ENCODE data around the gene RNF14. TPM values are rescaled to one million over a fixed set of nuclear protein-coding genes. Genes with fewer than 3 reads are reported as not detected.

The RNF14 gene
- total RNA-seq, 1 experiment from 2014 or later: 20.5 TPM

DNA sequence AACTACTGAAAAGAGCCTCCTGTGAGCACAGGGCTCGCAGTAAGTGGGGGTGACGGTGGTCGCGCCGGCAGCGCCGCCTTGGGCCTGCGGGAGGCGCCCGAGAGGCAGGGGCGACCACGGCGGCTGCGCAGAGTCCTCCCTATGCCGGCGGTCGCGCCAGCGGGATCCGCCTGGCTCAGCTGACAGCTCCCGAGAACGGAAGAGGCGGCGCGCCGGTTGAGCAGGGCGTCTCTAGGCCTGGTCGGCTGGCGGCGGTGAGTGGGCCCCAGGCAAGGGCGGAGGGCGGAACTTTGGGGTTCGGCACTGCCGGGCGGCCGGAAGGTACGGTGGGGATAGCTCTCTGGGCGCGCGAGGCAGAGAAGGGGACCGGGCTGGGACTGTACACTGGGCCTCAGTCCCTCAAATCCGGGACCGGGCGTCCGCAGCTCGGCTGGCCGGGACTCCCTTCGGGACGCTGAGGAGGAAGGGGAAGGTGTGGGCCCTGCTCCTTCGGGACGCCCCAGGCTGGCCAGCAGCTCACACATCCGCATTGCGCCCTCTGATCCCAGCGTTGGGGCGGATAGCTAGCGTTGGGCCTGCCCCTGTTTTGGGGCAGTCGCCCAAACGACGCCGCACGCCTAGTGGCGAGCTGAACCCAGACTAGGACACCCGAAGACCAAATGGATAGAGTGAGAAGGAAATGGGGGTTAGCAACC lies at the start of gene RNF14 (continued):
- TF ChIP-seq, protein P1, sequence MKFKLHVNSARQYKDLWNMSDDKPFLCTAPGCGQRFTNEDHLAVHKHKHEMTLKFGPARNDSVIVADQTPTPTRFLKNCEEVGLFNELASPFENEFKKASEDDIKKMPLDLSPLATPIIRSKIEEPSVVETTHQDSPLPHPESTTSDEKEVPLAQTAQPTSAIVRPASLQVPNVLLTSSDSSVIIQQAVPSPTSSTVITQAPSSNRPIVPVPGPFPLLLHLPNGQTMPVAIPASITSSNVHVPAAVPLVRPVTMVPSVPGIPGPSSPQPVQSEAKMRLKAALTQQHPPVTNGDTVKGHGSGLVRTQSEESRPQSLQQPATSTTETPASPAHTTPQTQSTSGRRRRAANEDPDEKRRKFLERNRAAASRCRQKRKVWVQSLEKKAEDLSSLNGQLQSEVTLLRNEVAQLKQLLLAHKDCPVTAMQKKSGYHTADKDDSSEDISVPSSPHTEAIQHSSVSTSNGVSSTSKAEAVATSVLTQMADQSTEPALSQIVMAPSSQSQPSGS (CRISPR knock-in tag; IDR thresholded peaks at IDR 0.05; ENCODE audit: borderline replicate concordance, low read depth): no peak
- TF ChIP-seq, protein P2, sequence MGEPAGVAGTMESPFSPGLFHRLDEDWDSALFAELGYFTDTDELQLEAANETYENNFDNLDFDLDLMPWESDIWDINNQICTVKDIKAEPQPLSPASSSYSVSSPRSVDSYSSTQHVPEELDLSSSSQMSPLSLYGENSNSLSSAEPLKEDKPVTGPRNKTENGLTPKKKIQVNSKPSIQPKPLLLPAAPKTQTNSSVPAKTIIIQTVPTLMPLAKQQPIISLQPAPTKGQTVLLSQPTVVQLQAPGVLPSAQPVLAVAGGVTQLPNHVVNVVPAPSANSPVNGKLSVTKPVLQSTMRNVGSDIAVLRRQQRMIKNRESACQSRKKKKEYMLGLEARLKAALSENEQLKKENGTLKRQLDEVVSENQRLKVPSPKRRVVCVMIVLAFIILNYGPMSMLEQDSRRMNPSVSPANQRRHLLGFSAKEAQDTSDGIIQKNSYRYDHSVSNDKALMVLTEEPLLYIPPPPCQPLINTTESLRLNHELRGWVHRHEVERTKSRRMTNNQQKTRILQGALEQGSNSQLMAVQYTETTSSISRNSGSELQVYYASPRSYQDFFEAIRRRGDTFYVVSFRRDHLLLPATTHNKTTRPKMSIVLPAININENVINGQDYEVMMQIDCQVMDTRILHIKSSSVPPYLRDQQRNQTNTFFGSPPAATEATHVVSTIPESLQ (CRISPR knock-in tag; IDR thresholded peaks at IDR 0.05): no peak
- no peak for TF ChIP-seq RORB (CRISPR knock-in tag; IDR thresholded peaks at IDR 0.05)
- no peak for TF ChIP-seq HMGA2 (CRISPR knock-in tag; IDR thresholded peaks at IDR 0.05)
- TF ChIP-seq ZNF121 (CRISPR knock-in tag; IDR thresholded peaks at IDR 0.05): no peak

DNA sequence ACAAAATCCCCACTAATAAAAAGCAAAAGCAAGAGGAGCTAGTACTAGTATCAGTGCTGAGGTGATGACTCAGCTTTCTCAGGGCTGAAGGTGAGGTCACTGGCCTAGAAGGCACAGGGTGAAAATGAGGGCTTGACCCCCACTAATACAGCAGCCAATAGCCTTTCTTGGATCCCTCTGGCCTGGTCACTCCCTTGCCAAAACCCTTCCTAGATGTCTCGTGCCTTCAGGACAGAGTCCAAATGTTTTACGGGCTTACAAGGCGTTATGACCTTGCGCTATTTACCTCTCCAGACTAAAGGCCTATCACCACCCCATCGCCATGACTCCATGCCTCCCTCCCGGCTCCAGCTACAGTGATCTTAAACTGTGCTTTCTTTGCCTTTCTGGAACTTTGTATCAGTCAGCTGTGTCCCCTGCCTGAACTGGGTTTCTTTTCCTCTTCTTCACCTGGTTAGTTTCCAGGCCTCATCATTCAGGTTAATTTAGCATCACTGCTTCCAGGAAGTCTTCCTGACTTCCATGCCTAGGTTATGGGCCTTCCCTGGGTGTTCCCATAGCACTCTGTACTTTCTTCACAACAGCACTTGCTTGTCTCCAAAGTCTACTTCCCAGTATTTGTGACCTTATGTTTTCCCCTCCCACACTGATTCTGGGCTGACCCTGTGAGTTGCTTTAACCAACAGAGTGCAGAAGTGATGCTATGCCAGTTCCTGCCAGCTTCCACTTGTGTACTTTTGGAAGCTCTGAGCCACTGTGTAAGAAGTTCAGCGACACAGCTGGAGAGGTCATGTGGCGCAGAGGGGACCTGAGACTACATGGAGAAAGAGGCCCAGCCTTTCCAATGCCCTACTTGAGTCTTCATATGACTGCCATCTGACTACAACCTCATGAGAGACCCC lies 49.4 kb upstream of the RNF14 start:
- H3K4me3 Mint-ChIP-seq: no peak overlapping the region
- DNase-seq (ENCODE audit: low spot score) (no peak), ATAC-seq (no peak)
- CTCF ChIA-PET: interaction anchor here (2.1 to 7.8 kb wide), 2 partner anchors 39 to 41 kb away, joined by 5 to 74 read pairs; partner anchors contain the start of gene PCDH1
- no peaks in the 10 kb centered on the region for H3K9me3 Mint-ChIP-seq
- TF ChIP-seq MYBL2 (CRISPR knock-in tag; IDR thresholded peaks at IDR 0.05): no peak
- TF ChIP-seq, protein P1 (CRISPR knock-in tag; IDR thresholded peaks at IDR 0.05; ENCODE audit: borderline replicate concordance, low read depth): no peak
- no peak for TF ChIP-seq ELF4 (CRISPR knock-in tag; IDR thresholded peaks at IDR 0.05; ENCODE audit: low read depth)
- TF ChIP-seq CREB1 (CRISPR knock-in tag; IDR thresholded peaks at IDR 0.05): no peak
- no peak for TF ChIP-seq ESRRA (CRISPR knock-in tag; IDR thresholded peaks at IDR 0.05; ENCODE audit: borderline replicate concordance)
- no peak for TF ChIP-seq TEAD4 (CRISPR knock-in tag; IDR thresholded peaks at IDR 0.05)
- TF ChIP-seq ZNF416 (CRISPR knock-in tag; IDR thresholded peaks at IDR 0.05): no peak
- peaks cover 31% of the 10 kb centered on the region for H3K4me1 Mint-ChIP-seq
- H3K27ac Mint-ChIP-seq: peak overlapping the region; percentile 34; the same call in 1 of the 2 replicates
- H3K36me3 Mint-ChIP-seq: peaks cover 5% of the 10 kb centered on the region
- POLR2A ChIA-PET: no interaction called here
- H3K27me3 Mint-ChIP-seq (ENCODE audit: low read depth): peaks cover 11% of the 10 kb centered on the region

DNA sequence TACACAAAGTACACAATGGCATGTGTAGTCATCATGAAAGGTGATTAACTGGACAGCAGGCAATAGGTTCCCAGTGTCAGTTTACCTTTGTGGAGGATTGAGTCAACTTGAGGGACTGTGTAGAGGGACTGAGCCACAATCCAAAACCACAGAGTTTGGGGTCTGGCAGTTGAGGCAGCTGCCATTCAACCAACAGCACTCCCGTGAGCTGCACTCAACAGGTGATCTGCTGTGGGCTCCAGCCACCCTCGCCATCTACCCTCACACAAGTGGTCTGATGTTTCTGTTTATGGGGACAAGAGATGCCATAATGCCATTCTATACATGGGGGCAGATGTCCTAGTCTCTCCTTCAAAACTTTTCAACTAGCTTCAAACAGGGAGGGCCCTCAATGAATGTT lies 48.1 kb upstream of the RNF14 start:
- Mint-ChIP-seq H3K27me3 (ENCODE audit: low read depth) (peaks cover 4% of the 10 kb centered on the region), H3K9me3 (no peaks in the 10 kb centered on the region), H3K27ac (no peak overlapping the region), H3K36me3 (peaks cover 10% of the 10 kb centered on the region), H3K4me3 (no peak overlapping the region), H3K4me1 (peaks cover 24% of the 10 kb centered on the region)
- ATAC-seq (no peak), DNase-seq (ENCODE audit: low spot score) (no peak)
- TF ChIP-seq, protein P3, sequence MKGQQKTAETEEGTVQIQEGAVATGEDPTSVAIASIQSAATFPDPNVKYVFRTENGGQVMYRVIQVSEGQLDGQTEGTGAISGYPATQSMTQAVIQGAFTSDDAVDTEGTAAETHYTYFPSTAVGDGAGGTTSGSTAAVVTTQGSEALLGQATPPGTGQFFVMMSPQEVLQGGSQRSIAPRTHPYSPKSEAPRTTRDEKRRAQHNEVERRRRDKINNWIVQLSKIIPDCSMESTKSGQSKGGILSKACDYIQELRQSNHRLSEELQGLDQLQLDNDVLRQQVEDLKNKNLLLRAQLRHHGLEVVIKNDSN (CRISPR knock-in tag; IDR thresholded peaks at IDR 0.05): no peak
- TF ChIP-seq ZNF263 (CRISPR knock-in tag; IDR thresholded peaks at IDR 0.05; ENCODE audit: low read depth) (no peak), EMX1 (CRISPR knock-in tag; IDR thresholded peaks at IDR 0.05) (no peak), NR3C1 (CRISPR knock-in tag; conservative IDR thresholded peaks at IDR 0.05; ENCODE audit: low read depth) (no peak), SMAD4 (CRISPR knock-in tag; IDR thresholded peaks at IDR 0.05) (no peak), NFE2L1 (CRISPR knock-in tag; IDR thresholded peaks at IDR 0.05) (no peak), NR2C2 (CRISPR knock-in tag; IDR thresholded peaks at IDR 0.05) (no peak), ZNF423 (CRISPR knock-in tag; IDR thresholded peaks at IDR 0.05) (no peak), SOX15 (CRISPR knock-in tag; IDR thresholded peaks at IDR 0.05) (no peak), MYBL2 (CRISPR knock-in tag; IDR thresholded peaks at IDR 0.05) (no peak)
- TF ChIP-seq, protein P4, sequence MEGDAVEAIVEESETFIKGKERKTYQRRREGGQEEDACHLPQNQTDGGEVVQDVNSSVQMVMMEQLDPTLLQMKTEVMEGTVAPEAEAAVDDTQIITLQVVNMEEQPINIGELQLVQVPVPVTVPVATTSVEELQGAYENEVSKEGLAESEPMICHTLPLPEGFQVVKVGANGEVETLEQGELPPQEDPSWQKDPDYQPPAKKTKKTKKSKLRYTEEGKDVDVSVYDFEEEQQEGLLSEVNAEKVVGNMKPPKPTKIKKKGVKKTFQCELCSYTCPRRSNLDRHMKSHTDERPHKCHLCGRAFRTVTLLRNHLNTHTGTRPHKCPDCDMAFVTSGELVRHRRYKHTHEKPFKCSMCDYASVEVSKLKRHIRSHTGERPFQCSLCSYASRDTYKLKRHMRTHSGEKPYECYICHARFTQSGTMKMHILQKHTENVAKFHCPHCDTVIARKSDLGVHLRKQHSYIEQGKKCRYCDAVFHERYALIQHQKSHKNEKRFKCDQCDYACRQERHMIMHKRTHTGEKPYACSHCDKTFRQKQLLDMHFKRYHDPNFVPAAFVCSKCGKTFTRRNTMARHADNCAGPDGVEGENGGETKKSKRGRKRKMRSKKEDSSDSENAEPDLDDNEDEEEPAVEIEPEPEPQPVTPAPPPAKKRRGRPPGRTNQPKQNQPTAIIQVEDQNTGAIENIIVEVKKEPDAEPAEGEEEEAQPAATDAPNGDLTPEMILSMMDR (IDR thresholded peaks at IDR 0.05): no peak
- POLR2A ChIA-PET: no interaction called here
- CTCF ChIA-PET: interaction anchor here (2.1 kb wide), 1 partner anchor 40 kb away, joined by 5 read pairs; no protein-coding TSS in a partner anchor
